Measurements from ENCODE around the gene ROBO1.
"Not testable (repeated sequence)": the region's sequence is repeated elsewhere in the genome, so short reads cannot be mapped to it uniquely, and the experiment has no call there.

ROBO1 gene

GRCh38 chr3:78721771-78722543 is 1045.8 kb downstream of the ROBO1 start:
- no peak for DNase-seq (ENCODE audit: low read depth in 2 of 2, low spot score in 1 of 2)

GRCh38 chr3:78718707-78719106 is 1049.1 kb downstream of the ROBO1 start:
- DNase-seq (ENCODE audit: low read depth in 2 of 2, low spot score in 1 of 2): no peak

GRCh38 chr3:78717041-78717440 is 1050.8 kb downstream of the ROBO1 start:
- DNase-seq (ENCODE audit: low read depth in 2 of 2, low spot score in 1 of 2): no peak

- DNase-seq (ENCODE audit: low read depth in 2 of 2, low spot score in 1 of 2): no peak
These were observed 1054.9 kb downstream of the ROBO1 start for GRCh38 chr3:78712941-78713340.

- DNase-seq (ENCODE audit: low read depth in 2 of 2, low spot score in 1 of 2): no peak
These were observed 1055.5 kb downstream of the ROBO1 start for GRCh38 chr3:78712270-78712669.

GRCh38 chr3:78708565-78709073 is 1059.2 kb downstream of the ROBO1 start:
- DNase-seq (ENCODE audit: low read depth in 2 of 2, low spot score in 1 of 2): no peak

- DNase-seq (ENCODE audit: low read depth in 2 of 2, low spot score in 1 of 2): no peak
These were observed 1060.2 kb downstream of the ROBO1 start for GRCh38 chr3:78707609-78708008.

- DNase-seq (ENCODE audit: low read depth in 2 of 2, low spot score in 1 of 2): no peak
These were observed 1060.8 kb downstream of the ROBO1 start for GRCh38 chr3:78706906-78707523.

- DNase-seq (ENCODE audit: low read depth in 2 of 2, low spot score in 1 of 2): no peak
These were observed 1063.9 kb downstream of the ROBO1 start for GRCh38 chr3:78703944-78704343.

GRCh38 chr3:78701537-78701936 is 1066.3 kb downstream of the ROBO1 start:
- no peak for DNase-seq (ENCODE audit: low read depth in 2 of 2, low spot score in 1 of 2)

- DNase-seq (ENCODE audit: low read depth in 2 of 2, low spot score in 1 of 2): no peak
These were observed 1069.4 kb downstream of the ROBO1 start for GRCh38 chr3:78698431-78698830.

- no peak for DNase-seq (ENCODE audit: low read depth in 2 of 2, low spot score in 1 of 2)
These were observed 1070.4 kb downstream of the ROBO1 start for GRCh38 chr3:78697426-78697825.

GRCh38 chr3:78690766-78691165 is 1077.0 kb downstream of the ROBO1 start:
- DNase-seq (ENCODE audit: low read depth in 2 of 2, low spot score in 1 of 2): no peak

- DNase-seq (ENCODE audit: low read depth in 2 of 2, low spot score in 1 of 2): no peak
These were observed 1078.4 kb downstream of the ROBO1 start for GRCh38 chr3:78689378-78689777.

- DNase-seq (ENCODE audit: low read depth in 2 of 2, low spot score in 1 of 2): no peak
These were observed 1080.3 kb downstream of the ROBO1 start for GRCh38 chr3:78687520-78687919.

GRCh38 chr3:78683284-78683683 is 1084.5 kb downstream of the ROBO1 start:
- no peak for DNase-seq (ENCODE audit: low read depth in 2 of 2, low spot score in 1 of 2)

- DNase-seq (ENCODE audit: low read depth in 2 of 2, low spot score in 1 of 2): not testable (repeated sequence)
These were observed 1092.5 kb downstream of the ROBO1 start for GRCh38 chr3:78675119-78675805.

GRCh38 chr3:78670746-78671145 is 1097.1 kb downstream of the ROBO1 start:
- DNase-seq (ENCODE audit: low read depth in 2 of 2, low spot score in 1 of 2): no peak

GRCh38 chr3:78670094-78670493 is 1097.7 kb downstream of the ROBO1 start:
- no peak for DNase-seq (ENCODE audit: low read depth in 2 of 2, low spot score in 1 of 2)

- no peak for DNase-seq (ENCODE audit: low read depth in 2 of 2, low spot score in 1 of 2)
These were observed 1099.5 kb downstream of the ROBO1 start for GRCh38 chr3:78668302-78668701.

- no peak for DNase-seq (ENCODE audit: low read depth in 2 of 2, low spot score in 1 of 2)
These were observed 1101.4 kb downstream of the ROBO1 start for GRCh38 chr3:78666470-78666800.

All from stimulated activated CD8-positive, alpha-beta memory T cell treated with anti-CD3 and anti-CD28 coated beads, Interleukin-4, amount 100 ng/mL, for 4 hours (primary cell).